HepG2 (cell line): ENCODE data around the gene LGR6. TPM values are rescaled to one million over a fixed set of nuclear protein-coding genes. Genes with fewer than 3 reads are reported as not detected.

Source experiments
- ATAC-seq: fragments of 200-7000 bp; cut with Tn5 transposase; 3 replicates; pipeline ENCODE4 v1.9.1; 2020; ENCODE audit warnings: mild to moderate bottlenecking, moderate library complexity
- BruUV-seq: library from RNA; stranded (reverse); fragments of 400-500 nt; replicated peaks from 2 replicates; lab custom pipeline; 2021; lab: Mats Ljungman, UMichigan
- CTCF ChIA-PET: fragments of 300-600 bp; formaldehyde crosslinking; extraction: SDS; loops from one replicate; lab custom pipeline; 2021; ENCODE audit warnings: low total read pairs, inconsistent platforms, low intra/inter-chr PET ratio; lab: Yijun Ruan, JAX
- POLR2A ChIA-PET: fragments of 350-600 bp; sonication (Branson Sonifier 250); formaldehyde crosslinking; loops from one replicate; lab custom pipeline; 2020; ENCODE audit warnings: antibody characterized with exemption, inconsistent platforms; lab: Yijun Ruan, JAX
- DNase-seq: peaks from one replicate; pipeline ENCODE4 v3.0.0-alpha.2; 2015; ENCODE audit warnings: low spot score
- FAIRE-seq: peaks from 3 replicates; lab custom pipeline; 2011; peaks lifted over from hg19 to GRCh38; lab: Jason Lieb, UNC
- H2AFZ ChIP-seq: one replicate; pipeline ENCODE4 v1.6.1; 2011; ENCODE audit warnings: low read length, inconsistent platforms
- H3K27ac ChIP-seq: fragments of 300-600 bp; 3 replicates; pipeline ENCODE4 v1.8.0; 2011; ENCODE audit warnings: mixed run types, mild to moderate bottlenecking, mixed read lengths, low read length, inconsistent platforms; ENCODE audit not compliant: insufficient read depth; ENCODE audit errors: extremely low read length
- H3K27me3 ChIP-seq, 2 experiments: fragments of 200-600 bp in 1 of 2; 2 replicates in 1 of 2; 3 replicates in 1 of 2; pipeline versions ENCODE4 v1.6.0 to v1.8.0; 2011; ENCODE audit warnings: low read length in 2 of 2, mild to moderate bottlenecking in 2 of 2, moderate library complexity in 2 of 2, inconsistent platforms in 1 of 2; ENCODE audit not compliant: insufficient read depth in 2 of 2, control insufficient read depth in 1 of 2
- H3K36me3 ChIP-seq, 2 experiments: fragments of 200-600 bp in 1 of 2; replicated peaks in 1 of 2; 2 replicates in 1 of 2; 3 replicates in 1 of 2; pipeline versions ENCODE4 v1.5.1 to v1.8.0; 2011; ENCODE audit warnings: low read length in 2 of 2, inconsistent platforms in 1 of 2; ENCODE audit not compliant: insufficient read depth in 2 of 2, control insufficient read depth in 1 of 2
- H3K4me1 ChIP-seq: 2 replicates; pipeline ENCODE4 v1.5.1; 2012; ENCODE audit warnings: low read length, inconsistent platforms; ENCODE audit not compliant: insufficient read depth
- H3K4me2 ChIP-seq: 2 replicates; pipeline ENCODE4 v1.6.0; 2011; ENCODE audit warnings: low read depth, low read length, inconsistent platforms
- H3K4me3 ChIP-seq, 3 experiments: fragments of 200-600 bp in 1 of 3; sonication (generic), shearing (Covaris generic) in 1 of 3; replicated peaks in 1 of 3; 2 replicates each; pipeline ENCODE4 v1.5.1; 2011 to 2016; ENCODE audit warnings: low read length in 3 of 3, inconsistent platforms in 2 of 3, low read depth in 2 of 3, mild to moderate bottlenecking in 2 of 3, control low read depth in 1 of 3, mixed read lengths in 1 of 3; ENCODE audit not compliant: insufficient read depth in 1 of 3
- H3K79me2 ChIP-seq: one replicate; pipeline ENCODE4 v1.6.1; 2011; ENCODE audit warnings: low read length, inconsistent platforms; ENCODE audit not compliant: insufficient read depth
- H3K9ac ChIP-seq: 2 replicates; pipeline ENCODE4 v1.6.0; 2011; ENCODE audit warnings: mild to moderate bottlenecking, low read depth, low read length, inconsistent platforms; ENCODE audit not compliant: insufficient read depth
- H3K9me3 ChIP-seq: 2 replicates; pipeline ENCODE4 v1.5.1; 2012; ENCODE audit warnings: mild to moderate bottlenecking, low read length
- H4K20me1 ChIP-seq: 2 replicates; pipeline ENCODE4 v1.6.0; 2011; ENCODE audit warnings: inconsistent platforms, mild to moderate bottlenecking, low read length, moderate library complexity; ENCODE audit not compliant: insufficient read depth
- AGO2 ChIP-seq: fragments of 200-400 bp; formaldehyde crosslinking; optimal IDR thresholded peaks from 2 replicates; pipeline ENCODE3; 2017; ENCODE audit warnings: mild to moderate bottlenecking, low read depth, low read length, moderate library complexity
- DMAP1 ChIP-seq: IDR thresholded peaks from 2 replicates; pipeline ENCODE4 v1.6.1; 2016
- FOXK2 ChIP-seq: fragments of 450-650 bp; IDR thresholded peaks from 2 replicates; pipeline ENCODE4 v1.6.1; 2016
- HOXA3 ChIP-seq: sonication (generic); formaldehyde crosslinking; IDR thresholded peaks from 2 replicates; pipeline ENCODE4 v1.5.0; 2020; ENCODE audit warnings: missing genetic modification reagents
- KAT7 ChIP-seq: IDR thresholded peaks from 2 replicates; pipeline ENCODE4 v1.6.1; 2018; ENCODE audit warnings: borderline replicate concordance, missing compliant biosample characterization
- NCOA2 ChIP-seq: sonication (generic); formaldehyde crosslinking; IDR thresholded peaks from 2 replicates; pipeline ENCODE4 v1.8.0; 2022; ENCODE audit warnings: inconsistent platforms
- NFIC ChIP-seq: IDR thresholded peaks from 2 replicates; pipeline ENCODE4 v1.6.1; 2012; ENCODE audit warnings: mild to moderate bottlenecking, low read length, inconsistent platforms
- NR2F2 ChIP-seq: IDR thresholded peaks from 2 replicates; pipeline ENCODE4 v1.6.1; 2012; ENCODE audit warnings: low read depth, inconsistent platforms, borderline replicate concordance
- SIX4 ChIP-seq: sonication (generic); formaldehyde crosslinking; IDR thresholded peaks from 2 replicates; pipeline ENCODE4 v1.4.0; 2020; ENCODE audit warnings: missing genetic modification reagents
- SMYD3 ChIP-seq: sonication (generic); formaldehyde crosslinking; IDR thresholded peaks from 2 replicates; pipeline ENCODE4 v1.8.1; 2023; ENCODE audit warnings: mild to moderate bottlenecking, missing genetic modification reagents
- ZFP37 ChIP-seq: sonication (generic); formaldehyde crosslinking; IDR thresholded peaks from 2 replicates; pipeline ENCODE4 v1.4.0; 2020; ENCODE audit warnings: missing genetic modification reagents, borderline replicate concordance
- ZNF331 ChIP-seq: sonication (generic); formaldehyde crosslinking; IDR thresholded peaks from 2 replicates; pipeline ENCODE4 v1.4.0; 2020; ENCODE audit warnings: missing genetic modification reagents
- ZNF337 ChIP-seq: sonication (generic); formaldehyde crosslinking; IDR thresholded peaks from 2 replicates; pipeline ENCODE4 v1.5.1; 2020; ENCODE audit warnings: missing genetic modification reagents, low read depth, mild to moderate bottlenecking, borderline replicate concordance
- ZNF546 ChIP-seq: sonication (generic); formaldehyde crosslinking; conservative IDR thresholded peaks from 2 replicates; pipeline ENCODE4 v1.8.1; 2023; ENCODE audit warnings: mild to moderate bottlenecking, missing genetic modification reagents
- ZNF556 ChIP-seq: sonication (generic); formaldehyde crosslinking; IDR thresholded peaks from 2 replicates; pipeline ENCODE4 v1.4.0; 2020; ENCODE audit warnings: mild to moderate bottlenecking, missing genetic modification reagents, borderline replicate concordance
- ZNF768 ChIP-seq: sonication (generic); formaldehyde crosslinking; IDR thresholded peaks from 2 replicates; pipeline ENCODE4 v1.4.0; 2020; ENCODE audit warnings: missing genetic modification reagents
- ZNF773 ChIP-seq: sonication (generic); formaldehyde crosslinking; IDR thresholded peaks from 2 replicates; pipeline ENCODE4 v1.4.0; 2020; ENCODE audit warnings: missing genetic modification reagents, borderline replicate concordance
- WGBS: methylation state at CpG from one replicate; pipeline ENCODE4 v1.1.6; 2017; ENCODE audit warnings: low lambda C conversion rate; 5-methylcytosine and 5-hydroxymethylcytosine counted together
- in situ Hi-C: cut with HindIII; loops from 2 replicates; pipeline ENCODE4 v1.10.0; 2017; ENCODE audit warnings: low pct_unique_long_range_greater_than_20kb; ENCODE audit not compliant: extremely low pct_ligation_motif_present
- intact Hi-C: fragments of 100-400 bp; cut with micrococcal nuclease; formaldehyde crosslinking; loops from one replicate; pipeline ENCODE4 v1.10.0; 2022; ENCODE audit not compliant: unreplicated experiment
- polyA plus RNA-seq, 8 experiments: library from polyadenylated mRNA; depleted of rRNA in 3 of 8; stranded (reverse) in 7 of 8; unstranded in 1 of 8; fragments of >200 nt; fragmentation: Illumina TruSeq in 4 of 8; extraction: Trizol in 4 of 8; gene quantifications; 2 replicates each; pipeline versions ENCODE4 v1.2.1 to v1.2.3, GENCODE V29; 2011 to 2016; ENCODE audit warnings: low read depth in 4 of 8, missing spikeins in 1 of 8, mixed read lengths in 1 of 8; ENCODE audit not compliant: insufficient read depth in 1 of 8
- total RNA-seq, 5 experiments: library from RNA; depleted of rRNA; stranded (reverse); fragments of >200 nt; fragmentation: Illumina TruSeq; extraction: Trizol; gene quantifications; 2 replicates each; pipeline ENCODE4 v1.2.3, GENCODE V29; 2016; ENCODE audit warnings: low read depth in 1 of 5
- TF ChIP-seq, protein P1 (sequence below): sonication (generic); formaldehyde crosslinking; IDR thresholded peaks from 2 replicates; pipeline ENCODE4 v1.8.0; 2022; ENCODE audit warnings: mild to moderate bottlenecking, missing genetic modification reagents; ENCODE audit not compliant: insufficient replicate concordance
- TF ChIP-seq, protein P2 (sequence below): sonication (generic); formaldehyde crosslinking; conservative IDR thresholded peaks from 2 replicates; pipeline ENCODE4 v1.5.0; 2020; ENCODE audit warnings: missing genetic modification reagents

Gene LGR6
- total and polyA plus RNA-seq, 2 of the 13 experiments (the other 11 are each of a cell fraction or from before 2014, with no cell fraction given) = 0.07 TPM; not detected in 1

DNA sequence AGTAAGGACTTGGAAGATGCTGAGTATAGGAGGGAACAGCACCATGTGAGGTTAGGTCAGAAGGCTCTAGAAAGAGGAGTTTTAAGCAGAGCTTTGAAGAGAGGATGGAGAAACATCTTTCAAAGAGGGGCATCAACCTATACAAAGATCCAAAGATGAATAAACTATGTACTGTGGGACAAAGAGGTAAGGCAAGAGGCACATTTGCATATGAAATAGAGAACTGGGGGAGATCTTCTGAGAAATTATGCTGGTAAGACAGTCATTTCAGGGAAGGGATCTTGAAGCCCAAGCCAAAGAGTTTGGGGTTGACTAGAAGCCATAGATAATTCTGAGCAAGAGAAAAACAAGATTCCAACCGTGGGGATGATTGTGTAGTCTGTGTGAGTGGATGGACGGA lies 70.0 kb downstream of the LGR6 start:
- Histone ChIP-seq H2AFZ (no peak overlapping the region), H3K4me1 (no peaks in the 10 kb centered on the region), H3K9me3 (no peaks in the 10 kb centered on the region), H3K36me3 (no peaks in the 10 kb centered on the region), H3K9ac (no peak overlapping the region), H3K4me2 (no peak overlapping the region), H3K4me3 (no peak overlapping the region), H3K27ac (no peak overlapping the region), H3K79me2 (no peaks in the 10 kb centered on the region), H4K20me1 (no peaks in the 10 kb centered on the region), H3K27me3 (peaks cover 2 to 38% of the 10 kb centered on the region in 2 experiments; a peak in 3 of 5 replicates)
- ChIA-PET CTCF (no interaction called here), POLR2A (no interaction called here)
- ATAC-seq (no peak), DNase-seq (no peak), FAIRE-seq (no peak)
- 1% methylated on average over 2 of the region's 2 CpGs for WGBS
- intact Hi-C loops = no loop called here
- in situ Hi-C loops = no loop called here
- no TSS peak for BruUV-seq
- TF ChIP-seq, protein P1, sequence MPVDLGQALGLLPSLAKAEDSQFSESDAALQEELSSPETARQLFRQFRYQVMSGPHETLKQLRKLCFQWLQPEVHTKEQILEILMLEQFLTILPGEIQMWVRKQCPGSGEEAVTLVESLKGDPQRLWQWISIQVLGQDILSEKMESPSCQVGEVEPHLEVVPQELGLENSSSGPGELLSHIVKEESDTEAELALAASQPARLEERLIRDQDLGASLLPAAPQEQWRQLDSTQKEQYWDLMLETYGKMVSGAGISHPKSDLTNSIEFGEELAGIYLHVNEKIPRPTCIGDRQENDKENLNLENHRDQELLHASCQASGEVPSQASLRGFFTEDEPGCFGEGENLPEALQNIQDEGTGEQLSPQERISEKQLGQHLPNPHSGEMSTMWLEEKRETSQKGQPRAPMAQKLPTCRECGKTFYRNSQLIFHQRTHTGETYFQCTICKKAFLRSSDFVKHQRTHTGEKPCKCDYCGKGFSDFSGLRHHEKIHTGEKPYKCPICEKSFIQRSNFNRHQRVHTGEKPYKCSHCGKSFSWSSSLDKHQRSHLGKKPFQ (CRISPR knock-in tag) = no peak
- no peak for TF ChIP-seq NFIC
- no peak for TF ChIP-seq ZNF773
- TF ChIP-seq DMAP1 (CRISPR knock-in tag) = no peak
- TF ChIP-seq SMYD3 (CRISPR knock-in tag) = no peak
- no peak for TF ChIP-seq ZNF337 (CRISPR knock-in tag)
- no peak for TF ChIP-seq FOXK2
- TF ChIP-seq ZNF556 (CRISPR knock-in tag) = no peak
- no peak for TF ChIP-seq ZNF546 (CRISPR knock-in tag)
- TF ChIP-seq KAT7 (CRISPR knock-in tag) = no peak
- no peak for TF ChIP-seq NCOA2 (CRISPR knock-in tag)
- no peak for TF ChIP-seq AGO2
- no peak for TF ChIP-seq NR2F2
- no peak for TF ChIP-seq ZFP37 (CRISPR knock-in tag)
- TF ChIP-seq, protein P2, sequence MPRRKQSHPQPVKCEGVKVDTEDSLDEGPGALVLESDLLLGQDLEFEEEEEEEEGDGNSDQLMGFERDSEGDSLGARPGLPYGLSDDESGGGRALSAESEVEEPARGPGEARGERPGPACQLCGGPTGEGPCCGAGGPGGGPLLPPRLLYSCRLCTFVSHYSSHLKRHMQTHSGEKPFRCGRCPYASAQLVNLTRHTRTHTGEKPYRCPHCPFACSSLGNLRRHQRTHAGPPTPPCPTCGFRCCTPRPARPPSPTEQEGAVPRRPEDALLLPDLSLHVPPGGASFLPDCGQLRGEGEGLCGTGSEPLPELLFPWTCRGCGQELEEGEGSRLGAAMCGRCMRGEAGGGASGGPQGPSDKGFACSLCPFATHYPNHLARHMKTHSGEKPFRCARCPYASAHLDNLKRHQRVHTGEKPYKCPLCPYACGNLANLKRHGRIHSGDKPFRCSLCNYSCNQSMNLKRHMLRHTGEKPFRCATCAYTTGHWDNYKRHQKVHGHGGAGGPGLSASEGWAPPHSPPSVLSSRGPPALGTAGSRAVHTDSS (CRISPR knock-in tag) = no peak
- TF ChIP-seq ZNF331 (CRISPR knock-in tag) = no peak
- TF ChIP-seq HOXA3 (CRISPR knock-in tag) = no peak
- TF ChIP-seq ZNF768 (CRISPR knock-in tag) = no peak
- TF ChIP-seq SIX4 (CRISPR knock-in tag) = no peak
